ENCODE results near the gene CCDC186.

DNA sequence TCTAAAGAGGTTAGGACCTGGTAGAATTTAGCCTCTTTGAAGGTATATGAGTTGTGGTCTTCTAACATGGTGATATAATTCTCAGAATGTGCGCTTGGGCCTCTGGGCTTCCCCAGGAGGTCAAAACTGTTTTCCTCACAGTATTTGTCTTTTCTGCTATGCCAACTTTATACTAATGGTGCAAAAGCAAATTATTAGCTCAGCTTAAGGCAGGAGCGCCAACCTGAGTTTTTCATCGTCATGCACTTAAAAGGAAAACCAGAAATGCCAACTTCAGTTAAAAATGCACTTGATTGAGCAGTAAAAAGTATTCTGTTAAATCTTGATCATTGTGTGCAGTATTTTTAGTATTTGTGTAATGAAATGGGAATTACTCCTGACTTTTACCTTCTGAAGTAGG lies 14.9 kb upstream of the CCDC186 start:
- TF ChIP-seq, protein P1, sequence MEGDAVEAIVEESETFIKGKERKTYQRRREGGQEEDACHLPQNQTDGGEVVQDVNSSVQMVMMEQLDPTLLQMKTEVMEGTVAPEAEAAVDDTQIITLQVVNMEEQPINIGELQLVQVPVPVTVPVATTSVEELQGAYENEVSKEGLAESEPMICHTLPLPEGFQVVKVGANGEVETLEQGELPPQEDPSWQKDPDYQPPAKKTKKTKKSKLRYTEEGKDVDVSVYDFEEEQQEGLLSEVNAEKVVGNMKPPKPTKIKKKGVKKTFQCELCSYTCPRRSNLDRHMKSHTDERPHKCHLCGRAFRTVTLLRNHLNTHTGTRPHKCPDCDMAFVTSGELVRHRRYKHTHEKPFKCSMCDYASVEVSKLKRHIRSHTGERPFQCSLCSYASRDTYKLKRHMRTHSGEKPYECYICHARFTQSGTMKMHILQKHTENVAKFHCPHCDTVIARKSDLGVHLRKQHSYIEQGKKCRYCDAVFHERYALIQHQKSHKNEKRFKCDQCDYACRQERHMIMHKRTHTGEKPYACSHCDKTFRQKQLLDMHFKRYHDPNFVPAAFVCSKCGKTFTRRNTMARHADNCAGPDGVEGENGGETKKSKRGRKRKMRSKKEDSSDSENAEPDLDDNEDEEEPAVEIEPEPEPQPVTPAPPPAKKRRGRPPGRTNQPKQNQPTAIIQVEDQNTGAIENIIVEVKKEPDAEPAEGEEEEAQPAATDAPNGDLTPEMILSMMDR (IDR thresholded peaks at IDR 0.05; ENCODE audit: poor library complexity, severe bottlenecking), result no peak
- TF ChIP-seq EP300 (conservative IDR thresholded peaks at IDR 0.05; ENCODE audit: poor library complexity, severe bottlenecking) (no peak), EZH2 (IDR thresholded peaks at IDR 0.05; ENCODE audit: borderline replicate concordance, insufficient read depth, low read length, poor library complexity, severe bottlenecking) (no peak)
